ENCODE data around the gene SHB.

DNA sequence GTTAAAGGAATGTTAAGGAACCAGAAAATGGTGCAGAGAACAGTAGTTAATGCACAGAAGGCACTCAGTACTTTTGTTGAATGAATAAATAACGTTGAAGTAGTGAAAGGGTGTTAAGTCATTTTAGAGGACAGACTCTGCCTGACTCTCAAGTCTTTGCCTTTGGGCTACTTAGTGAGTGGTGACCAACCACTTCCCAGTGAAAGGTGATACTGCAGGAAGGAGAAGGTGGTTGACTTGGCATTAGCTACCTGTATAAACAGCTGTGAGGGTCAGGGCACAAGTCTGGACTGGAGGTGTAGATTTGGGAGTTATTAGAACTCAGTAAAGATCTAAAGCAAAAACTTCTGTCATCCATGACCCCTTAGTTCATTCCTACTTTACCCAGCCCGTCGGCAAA is 4.9 kb upstream of the SHB start:
- TF ChIP-seq, protein P1, sequence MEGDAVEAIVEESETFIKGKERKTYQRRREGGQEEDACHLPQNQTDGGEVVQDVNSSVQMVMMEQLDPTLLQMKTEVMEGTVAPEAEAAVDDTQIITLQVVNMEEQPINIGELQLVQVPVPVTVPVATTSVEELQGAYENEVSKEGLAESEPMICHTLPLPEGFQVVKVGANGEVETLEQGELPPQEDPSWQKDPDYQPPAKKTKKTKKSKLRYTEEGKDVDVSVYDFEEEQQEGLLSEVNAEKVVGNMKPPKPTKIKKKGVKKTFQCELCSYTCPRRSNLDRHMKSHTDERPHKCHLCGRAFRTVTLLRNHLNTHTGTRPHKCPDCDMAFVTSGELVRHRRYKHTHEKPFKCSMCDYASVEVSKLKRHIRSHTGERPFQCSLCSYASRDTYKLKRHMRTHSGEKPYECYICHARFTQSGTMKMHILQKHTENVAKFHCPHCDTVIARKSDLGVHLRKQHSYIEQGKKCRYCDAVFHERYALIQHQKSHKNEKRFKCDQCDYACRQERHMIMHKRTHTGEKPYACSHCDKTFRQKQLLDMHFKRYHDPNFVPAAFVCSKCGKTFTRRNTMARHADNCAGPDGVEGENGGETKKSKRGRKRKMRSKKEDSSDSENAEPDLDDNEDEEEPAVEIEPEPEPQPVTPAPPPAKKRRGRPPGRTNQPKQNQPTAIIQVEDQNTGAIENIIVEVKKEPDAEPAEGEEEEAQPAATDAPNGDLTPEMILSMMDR (conservative IDR thresholded peaks at IDR 0.05; ENCODE audit: low read depth, low read length), result no peak
- TF ChIP-seq EZH2 (IDR thresholded peaks at IDR 0.05; ENCODE audit: borderline replicate concordance, low read depth, low read length, poor library complexity, severe bottlenecking), result no peak

Measured in A673 (cell line).